ENCODE results near the gene SLC22A17.

- no peak for TF ChIP-seq EZH2 (IDR thresholded peaks at IDR 0.05; ENCODE audit: insufficient read depth, poor library complexity, severe bottlenecking)
- TF ChIP-seq EZH2phosphoT487 (IDR thresholded peaks at IDR 0.05; ENCODE audit: insufficient read depth, low read depth) = no peak
These were observed 13.8 kb upstream of the SLC22A17 start for GRCh38 chr14:23366426-23366921.
